Esophagus muscularis mucosa (tissue), 4 donors: ENCODE measurements around the gene ODF4. TPM values are rescaled to one million over a fixed set of nuclear protein-coding genes. Genes with fewer than 3 reads are reported as not detected.

Source experiments
- DNase-seq: peaks from one replicate; pipeline ENCODE4 v3.0.0-alpha.2; 2017; ENCODE audit errors: extremely low spot score
- H3K27ac ChIP-seq, 4 donors: fragments of 200-600 bp; sonication (generic); replicated peaks in 1 of 4; 1 replicate in 3 of 4; 2 replicates in 1 of 4; pipeline ENCODE4 v1.5.1; 2016 to 2019; ENCODE audit warnings: mild to moderate bottlenecking in 1 of 4
- H3K27me3 ChIP-seq, 4 donors: fragments of 200-600 bp; sonication (generic); one replicate each; pipeline versions ENCODE4 v1.5.1 to v1.6.0; 2016 to 2019
- H3K36me3 ChIP-seq, 4 donors: fragments of 200-600 bp; sonication (generic); one replicate each; pipeline ENCODE4 v1.5.1; 2016 to 2019
- H3K4me1 ChIP-seq, 4 donors: fragments of 200-600 bp; sonication (generic); one replicate each; pipeline ENCODE4 v1.5.1; 2016 to 2019
- H3K4me3 ChIP-seq, 4 donors: fragments of 200-600 bp; sonication (generic); 1 replicate in 2 of 4; 2 replicates in 2 of 4; pipeline ENCODE4 v1.5.1; 2016 to 2019; ENCODE audit warnings: mild to moderate bottlenecking in 4 of 4, moderate library complexity in 1 of 4
- H3K9me3 ChIP-seq, 4 donors: fragments of 200-600 bp; sonication (generic); 1 replicate in 3 of 4; 2 replicates in 1 of 4; pipeline ENCODE4 v1.5.1; 2016 to 2019
- CTCF ChIP-seq, 3 experiments: fragments of 200-600 bp in 2 of 3; fragments of 450-650 bp in 1 of 3; sonication (generic) in 2 of 3; IDR thresholded peaks; one replicate each; pipeline ENCODE4 v1.5.1; 2017 to 2019; ENCODE audit warnings: antibody characterized with exemption in 3 of 3, mild to moderate bottlenecking in 2 of 3, moderate library complexity in 1 of 3
- EP300 ChIP-seq: sonication (generic); formaldehyde crosslinking; IDR thresholded peaks from one replicate; pipeline ENCODE4 v1.6.1; 2017; ENCODE audit warnings: antibody characterized with exemption
- POLR2A ChIP-seq: fragments of 450-650 bp; IDR thresholded peaks from one replicate; pipeline ENCODE4 v1.6.1; 2017; ENCODE audit warnings: antibody characterized with exemption, moderate library complexity, mild to moderate bottlenecking, low read depth
- POLR2AphosphoS5 ChIP-seq, 2 donors: sonication (generic); formaldehyde crosslinking; IDR thresholded peaks; one replicate each; pipeline ENCODE4 v1.6.1; 2017; ENCODE audit warnings: antibody characterized with exemption in 2 of 2
- WGBS: methylation state at CpG from one replicate; pipeline ENCODE4 v1.1.5; 2018; 5-methylcytosine and 5-hydroxymethylcytosine counted together
- intact Hi-C: fragments of 100-400 bp; cut with DNase I; formaldehyde crosslinking; loops from one replicate; pipeline ENCODE4 v1.15.1; 2023
- total RNA-seq, 4 donors: library from RNA; depleted of rRNA; stranded (reverse); fragments of >200 nt; gene quantifications; one replicate each; pipeline versions ENCODE4 v1.1.0 to v1.2.1, GENCODE V29; 2016

ODF4 gene
- total RNA-seq, 4 donors from 2014 or later: not detected

- Histone ChIP-seq H3K9me3 (no peaks in the 10 kb centered on the region), H3K4me1 (peaks cover 28 to 44% (median 38%) of the 10 kb centered on the region in 4 donors), H3K4me3 (no peak overlapping the region), H3K27ac (no peak overlapping the region), H3K36me3 (peaks cover 16 to 23% (median 19%) of the 10 kb centered on the region in 4 donors), H3K27me3 (no peaks in the 10 kb centered on the region)
- WGBS: 77% methylated on average over 12 of the region's 12 CpGs
- no peak for TF ChIP-seq POLR2A
- no peak for TF ChIP-seq CTCF (IDR thresholded peaks at IDR 0.05)
- no peak for TF ChIP-seq POLR2AphosphoS5 (IDR thresholded peaks at IDR 0.05)
- TF ChIP-seq EP300: no peak
- no peak for DNase-seq
- intact Hi-C loops: loop anchor here (10.0 kb wide), 1 partner anchor 160 kb away; no protein-coding TSS in a partner anchor
Observed at GRCh38 chr17:8384801-8385378, 45.2 kb downstream of the ODF4 start.

- intact Hi-C loops: loop anchor here (10.0 kb wide), 1 partner anchor 162 kb away; no protein-coding TSS in a partner anchor
- TF ChIP-seq POLR2AphosphoS5 (IDR thresholded peaks at IDR 0.05): no peak
- TF ChIP-seq POLR2A: no peak
- no peak for TF ChIP-seq CTCF (IDR thresholded peaks at IDR 0.05)
- TF ChIP-seq EP300: no peak
Observed at GRCh38 chr17:8386841-8387240, 47.2 kb downstream of the ODF4 start.

GRCh38 chr17:8387914-8388651 lies 48.4 kb downstream of the ODF4 start:
- no peaks in the 10 kb centered on the region for H3K9me3 ChIP-seq
- H3K4me3 ChIP-seq: no peak overlapping the region
- peaks cover 0 to 9% (median 0%) of the 10 kb centered on the region in 4 donors for H3K27me3 ChIP-seq
- no peak overlapping the region for H3K27ac ChIP-seq
- WGBS: 93% methylated on average over 7 of the region's 7 CpGs
- no peak for TF ChIP-seq POLR2AphosphoS5 (IDR thresholded peaks at IDR 0.05)
- no peaks in the 10 kb centered on the region for H3K36me3 ChIP-seq
- intact Hi-C loops: loop anchor here (10.0 kb wide), 1 partner anchor 163 kb away; no protein-coding TSS in a partner anchor
- H3K4me1 ChIP-seq: peaks cover 4 to 16% (median 12%) of the 10 kb centered on the region in 4 donors
- no peak for DNase-seq

More at GRCh38 chr17:8386841-8387240, 47.2 kb downstream of the ODF4 start:
- WGBS: 77% methylated on average over 6 of the region's 6 CpGs
- no peak overlapping the region for H3K27ac ChIP-seq
- no peak overlapping the region for H3K4me3 ChIP-seq
- DNase-seq: no peak
- H3K9me3 ChIP-seq: no peaks in the 10 kb centered on the region
- peaks cover 0 to 3% (median 0%) of the 10 kb centered on the region in 4 donors for H3K36me3 ChIP-seq
- no peaks in the 10 kb centered on the region for H3K27me3 ChIP-seq
- peaks cover 8 to 24% (median 18%) of the 10 kb centered on the region in 4 donors for H3K4me1 ChIP-seq

- Histone ChIP-seq H3K27ac (no peak overlapping the region), H3K4me1 (no peaks in the 10 kb centered on the region), H3K4me3 (no peak overlapping the region), H3K27me3 (peaks cover 0 to 45% (median 13%) of the 10 kb centered on the region in 4 donors), H3K36me3 (no peaks in the 10 kb centered on the region), H3K9me3 (no peaks in the 10 kb centered on the region)
- intact Hi-C loops: no loop called here
- TF ChIP-seq POLR2AphosphoS5 (IDR thresholded peaks at IDR 0.05) (no peak), EP300 (no peak)
- 52% methylated on average over 6 of the region's 9 CpGs for WGBS
- DNase-seq: no peak
Observed at GRCh38 chr17:8391711-8392110, 52.1 kb downstream of the ODF4 start.

GRCh38 chr17:8392274-8392673 lies 52.6 kb downstream of the ODF4 start:
- no peak for DNase-seq
- Histone ChIP-seq H3K4me1 (no peaks in the 10 kb centered on the region), H3K4me3 (no peak overlapping the region), H3K9me3 (no peaks in the 10 kb centered on the region), H3K27ac (no peak overlapping the region), H3K27me3 (peaks cover 0 to 51% (median 16%) of the 10 kb centered on the region in 4 donors), H3K36me3 (no peaks in the 10 kb centered on the region)
- TF ChIP-seq POLR2A (no peak), POLR2AphosphoS5 (IDR thresholded peaks at IDR 0.05) (no peak), EP300 (no peak), CTCF (IDR thresholded peaks at IDR 0.05) (no peak)
- intact Hi-C loops: no loop called here
- WGBS: 58% methylated on average over 6 of the region's 18 CpGs
